Measurements from ENCODE around the gene REPS1.
A peak's percentile ranks its signal among the peaks of the same experiment; 100 is the strongest.

Gene REPS1

GRCh38 chr6:138986578-138986977, 1.5 kb downstream of the REPS1 start:
- Histone ChIP-seq H3K4me3 (ENCODE audit: low read length, poor library complexity, severe bottlenecking) (peak overlapping the region; percentile 92), H4K20me1 (ENCODE audit: insufficient read depth, low read length, poor library complexity, severe bottlenecking) (peaks cover 59% of the 10 kb centered on the region), H3K9ac (ENCODE audit: low read depth, low read length, poor library complexity, severe bottlenecking) (peak overlapping the region; percentile 85), H3K4me1 (ENCODE audit: insufficient read depth, low read length, poor library complexity, severe bottlenecking) (peaks cover 54% of the 10 kb centered on the region), H2AFZ (ENCODE audit: low read length) (no peak overlapping the region), H3F3A (ENCODE audit: low read depth) (no peaks in the 10 kb centered on the region), H3K9me2 (replicated peaks; ENCODE audit: low read depth, low read length) (no peaks in the 10 kb centered on the region), H3K4me2 (ENCODE audit: low read depth, low read length, poor library complexity, severe bottlenecking) (peak overlapping the region; percentile 94), H3K9me3 (ENCODE audit: insufficient read depth, low read depth, low read length) (no peaks in the 10 kb centered on the region), H3K27me3 (ENCODE audit: insufficient read depth, low read length, poor library complexity, severe bottlenecking) (no peaks in the 10 kb centered on the region), H3K36me3 (ENCODE audit: insufficient read depth, low read length) (no peaks in the 10 kb centered on the region), H3K79me2 (ENCODE audit: insufficient read depth, low read length) (peaks cover 61% of the 10 kb centered on the region)
- TF ChIP-seq EZH2phosphoT487 (IDR thresholded peaks at IDR 0.05; ENCODE audit: borderline replicate concordance), result no peak
- no peak for TF ChIP-seq CTCF (conservative IDR thresholded peaks at IDR 0.05; ENCODE audit: low read length)

- Histone ChIP-seq H3K79me2 (ENCODE audit: insufficient read depth, low read length) (peaks cover 100% of the 10 kb centered on the region), H4K20me1 (ENCODE audit: insufficient read depth, low read length, poor library complexity, severe bottlenecking) (peaks cover 96% of the 10 kb centered on the region), H3K36me3 (ENCODE audit: insufficient read depth, low read length) (no peaks in the 10 kb centered on the region), H2AFZ (ENCODE audit: low read length) (no peak overlapping the region), H3K9me3 (ENCODE audit: insufficient read depth, low read depth, low read length) (no peaks in the 10 kb centered on the region), H3K4me3 (ENCODE audit: low read length, poor library complexity, severe bottlenecking) (peak overlapping the region; percentile 56), H3K4me1 (ENCODE audit: insufficient read depth, low read length, poor library complexity, severe bottlenecking) (peaks cover 75% of the 10 kb centered on the region), H3K4me2 (ENCODE audit: low read depth, low read length, poor library complexity, severe bottlenecking) (peak overlapping the region; percentile 94), H3K9me2 (replicated peaks; ENCODE audit: low read depth, low read length) (no peaks in the 10 kb centered on the region), H3K9ac (ENCODE audit: low read depth, low read length, poor library complexity, severe bottlenecking) (peak overlapping the region; percentile 9), H3K27me3 (ENCODE audit: insufficient read depth, low read length, poor library complexity, severe bottlenecking) (no peaks in the 10 kb centered on the region), H3F3A (ENCODE audit: low read depth) (no peaks in the 10 kb centered on the region)
- TF ChIP-seq EZH2phosphoT487 (IDR thresholded peaks at IDR 0.05; ENCODE audit: borderline replicate concordance) (no peak), CTCF (conservative IDR thresholded peaks at IDR 0.05; ENCODE audit: low read length) (no peak)
Observed at GRCh38 chr6:138981416-138981815, 6.6 kb downstream of the REPS1 start.

GRCh38 chr6:138979813-138980668, 8.0 kb downstream of the REPS1 start:
- TF ChIP-seq EZH2phosphoT487 (IDR thresholded peaks at IDR 0.05; ENCODE audit: borderline replicate concordance), result no peak
- TF ChIP-seq CTCF (conservative IDR thresholded peaks at IDR 0.05; ENCODE audit: low read length), result no peak
- H3K4me1 ChIP-seq (ENCODE audit: insufficient read depth, low read length, poor library complexity, severe bottlenecking), result peaks cover 66% of the 10 kb centered on the region
- no peaks in the 10 kb centered on the region for H3K9me3 ChIP-seq (ENCODE audit: insufficient read depth, low read depth, low read length)
- H3K79me2 ChIP-seq (ENCODE audit: insufficient read depth, low read length), result peaks cover 100% of the 10 kb centered on the region
- peak overlapping the region; percentile 27 for H3K4me3 ChIP-seq (ENCODE audit: low read length, poor library complexity, severe bottlenecking)
- peak overlapping the region; percentile 94 for H3K4me2 ChIP-seq (ENCODE audit: low read depth, low read length, poor library complexity, severe bottlenecking)
- no peaks in the 10 kb centered on the region for H3F3A ChIP-seq (ENCODE audit: low read depth)
- peaks cover 87% of the 10 kb centered on the region for H4K20me1 ChIP-seq (ENCODE audit: insufficient read depth, low read length, poor library complexity, severe bottlenecking)
- no peaks in the 10 kb centered on the region for H3K27me3 ChIP-seq (ENCODE audit: insufficient read depth, low read length, poor library complexity, severe bottlenecking)
- H2AFZ ChIP-seq (ENCODE audit: low read length), result no peak overlapping the region
- H3K36me3 ChIP-seq (ENCODE audit: insufficient read depth, low read length), result no peaks in the 10 kb centered on the region
- H3K9ac ChIP-seq (ENCODE audit: low read depth, low read length, poor library complexity, severe bottlenecking), result no peak overlapping the region
- no peaks in the 10 kb centered on the region for H3K9me2 ChIP-seq (replicated peaks; ENCODE audit: low read depth, low read length)

Data from Loucy (cell line).